Panc1 (cell line): Measurements from ENCODE around the gene SH3PXD2A. TPM values are rescaled to one million over a fixed set of nuclear protein-coding genes. Genes with fewer than 3 reads are reported as not detected.

Experiments
- ATAC-seq: fragments of 200-7000 bp; cut with Tn5 transposase; 2 replicates; pipeline ENCODE4 v1.9.1; 2020; ENCODE audit warnings: mild to moderate bottlenecking, moderate library complexity
- BruUV-seq: library from RNA; stranded (reverse); fragments of 400-500 nt; replicated peaks from 2 replicates; lab custom pipeline; 2021; lab: Mats Ljungman, UMichigan
- CTCF ChIA-PET: fragments of 300-600 bp; sonication (Branson Sonifier 250); formaldehyde crosslinking; loops from one replicate; lab custom pipeline; 2022; ENCODE audit warnings: antibody characterized with exemption; lab: Charles Lee
- POLR2A ChIA-PET: fragments of 300-600 bp; sonication (Branson Sonifier 250); formaldehyde crosslinking; loops from one replicate; lab custom pipeline; 2022; ENCODE audit warnings: antibody characterized with exemption; lab: Charles Lee
- DNase-seq: peaks from one replicate; pipeline ENCODE4 v3.0.0-alpha.2; 2010; ENCODE audit warnings: low read depth, low spot score
- H3K27ac ChIP-seq: 2 replicates; pipeline ENCODE4 v1.5.1; 2011; ENCODE audit warnings: mild to moderate bottlenecking, low read length, inconsistent platforms
- H3K27me3 ChIP-seq: fragments of 200-500 bp; sonication (Bioruptor generic); 2 replicates; pipeline ENCODE4 v1.6.0; 2014; ENCODE audit warnings: low read length, inconsistent platforms; ENCODE audit not compliant: control insufficient read depth, insufficient read depth
- H3K36me3 ChIP-seq: fragments of 200-500 bp; sonication (Bioruptor generic); 2 replicates; pipeline ENCODE4 v1.5.1; 2014; ENCODE audit warnings: inconsistent platforms, mild to moderate bottlenecking, low read length, moderate library complexity; ENCODE audit not compliant: control insufficient read depth, insufficient read depth
- H3K4me1 ChIP-seq: 2 replicates; pipeline ENCODE4 v1.5.1; 2011; ENCODE audit warnings: inconsistent platforms, mild to moderate bottlenecking, low read length, moderate library complexity; ENCODE audit not compliant: control insufficient read depth, insufficient read depth
- H3K4me3 ChIP-seq, 2 experiments: 2 replicates each; pipeline ENCODE4 v1.5.1; 2011 to 2012; ENCODE audit warnings: low read depth in 2 of 2, low read length in 2 of 2, mild to moderate bottlenecking in 2 of 2, inconsistent platforms in 1 of 2, moderate library complexity in 1 of 2
- H3K9me3 ChIP-seq: fragments of 200-500 bp; sonication (Bioruptor generic); 2 replicates; pipeline ENCODE4 v1.5.1; 2014; ENCODE audit warnings: low read depth, mild to moderate bottlenecking, inconsistent platforms, low read length, moderate library complexity; ENCODE audit not compliant: control insufficient read depth, insufficient read depth
- POLR2AphosphoS5 ChIP-seq: IDR thresholded peaks from 2 replicates; pipeline ENCODE4 v1.6.1; 2012; ENCODE audit warnings: mild to moderate bottlenecking, low read depth, low read length, moderate library complexity
- SIN3A ChIP-seq: IDR thresholded peaks from 2 replicates; pipeline ENCODE4 v1.6.1; 2012; ENCODE audit warnings: low read depth, mild to moderate bottlenecking, low read length, moderate library complexity, borderline replicate concordance; ENCODE audit not compliant: insufficient read depth
- TCF7L2 ChIP-seq: IDR thresholded peaks from 2 replicates; pipeline ENCODE4 v1.6.1; 2011; ENCODE audit warnings: mild to moderate bottlenecking, low read depth, low read length, inconsistent platforms
- in situ Hi-C: cut with HindIII; loops from 2 replicates; pipeline ENCODE4 v1.10.0; 2016; ENCODE audit warnings: low sequenced_read_pairs, low pct_unique_long_range_greater_than_20kb
- intact Hi-C: fragments of 100-400 bp; cut with micrococcal nuclease; formaldehyde crosslinking; loops from one replicate; pipeline ENCODE4 v1.10.0; 2022; ENCODE audit not compliant: unreplicated experiment
- total RNA-seq: library from RNA; stranded (reverse); gene quantifications from one replicate; pipeline ENCODE4 v1.2.1, GENCODE V29; 2021; ENCODE audit not compliant: unreplicated experiment
- TF ChIP-seq, protein P1 (sequence below): fragments of 450-650 bp; IDR thresholded peaks from 2 replicates; pipeline ENCODE4 v1.5.1; 2017; ENCODE audit warnings: mild to moderate bottlenecking
- TF ChIP-seq, protein P2 (sequence below), 2 experiments: IDR thresholded peaks; 2 replicates each; pipeline ENCODE4 v1.6.1; 2011 to 2012; ENCODE audit warnings: low read depth in 2 of 2, control low read depth in 1 of 2, low read length in 1 of 2, mild to moderate bottlenecking in 1 of 2, moderate library complexity in 1 of 2; ENCODE audit not compliant: insufficient read depth in 1 of 2

SH3PXD2A gene
- total RNA-seq, 1 experiment from 2014 or later = 5.7 TPM

- Histone ChIP-seq H3K4me3 (no peak overlapping the region), H3K9me3 (no peaks in the 10 kb centered on the region), H3K4me1 (peaks cover 7% of the 10 kb centered on the region), H3K27ac (no peak overlapping the region), H3K36me3 (no peaks in the 10 kb centered on the region), H3K27me3 (no peaks in the 10 kb centered on the region)
- ChIA-PET POLR2A (no interaction called here), CTCF (no interaction called here)
- DNase-seq (no peak), ATAC-seq (no peak)
- no TSS peak for BruUV-seq
- intact Hi-C loops = no loop called here
- in situ Hi-C loops = no loop called here
- TF ChIP-seq SIN3A = no peak
- TF ChIP-seq, protein P1, sequence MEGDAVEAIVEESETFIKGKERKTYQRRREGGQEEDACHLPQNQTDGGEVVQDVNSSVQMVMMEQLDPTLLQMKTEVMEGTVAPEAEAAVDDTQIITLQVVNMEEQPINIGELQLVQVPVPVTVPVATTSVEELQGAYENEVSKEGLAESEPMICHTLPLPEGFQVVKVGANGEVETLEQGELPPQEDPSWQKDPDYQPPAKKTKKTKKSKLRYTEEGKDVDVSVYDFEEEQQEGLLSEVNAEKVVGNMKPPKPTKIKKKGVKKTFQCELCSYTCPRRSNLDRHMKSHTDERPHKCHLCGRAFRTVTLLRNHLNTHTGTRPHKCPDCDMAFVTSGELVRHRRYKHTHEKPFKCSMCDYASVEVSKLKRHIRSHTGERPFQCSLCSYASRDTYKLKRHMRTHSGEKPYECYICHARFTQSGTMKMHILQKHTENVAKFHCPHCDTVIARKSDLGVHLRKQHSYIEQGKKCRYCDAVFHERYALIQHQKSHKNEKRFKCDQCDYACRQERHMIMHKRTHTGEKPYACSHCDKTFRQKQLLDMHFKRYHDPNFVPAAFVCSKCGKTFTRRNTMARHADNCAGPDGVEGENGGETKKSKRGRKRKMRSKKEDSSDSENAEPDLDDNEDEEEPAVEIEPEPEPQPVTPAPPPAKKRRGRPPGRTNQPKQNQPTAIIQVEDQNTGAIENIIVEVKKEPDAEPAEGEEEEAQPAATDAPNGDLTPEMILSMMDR = no peak
- no peak for TF ChIP-seq TCF7L2
- TF ChIP-seq POLR2AphosphoS5 = no peak
- TF ChIP-seq, protein P2, sequence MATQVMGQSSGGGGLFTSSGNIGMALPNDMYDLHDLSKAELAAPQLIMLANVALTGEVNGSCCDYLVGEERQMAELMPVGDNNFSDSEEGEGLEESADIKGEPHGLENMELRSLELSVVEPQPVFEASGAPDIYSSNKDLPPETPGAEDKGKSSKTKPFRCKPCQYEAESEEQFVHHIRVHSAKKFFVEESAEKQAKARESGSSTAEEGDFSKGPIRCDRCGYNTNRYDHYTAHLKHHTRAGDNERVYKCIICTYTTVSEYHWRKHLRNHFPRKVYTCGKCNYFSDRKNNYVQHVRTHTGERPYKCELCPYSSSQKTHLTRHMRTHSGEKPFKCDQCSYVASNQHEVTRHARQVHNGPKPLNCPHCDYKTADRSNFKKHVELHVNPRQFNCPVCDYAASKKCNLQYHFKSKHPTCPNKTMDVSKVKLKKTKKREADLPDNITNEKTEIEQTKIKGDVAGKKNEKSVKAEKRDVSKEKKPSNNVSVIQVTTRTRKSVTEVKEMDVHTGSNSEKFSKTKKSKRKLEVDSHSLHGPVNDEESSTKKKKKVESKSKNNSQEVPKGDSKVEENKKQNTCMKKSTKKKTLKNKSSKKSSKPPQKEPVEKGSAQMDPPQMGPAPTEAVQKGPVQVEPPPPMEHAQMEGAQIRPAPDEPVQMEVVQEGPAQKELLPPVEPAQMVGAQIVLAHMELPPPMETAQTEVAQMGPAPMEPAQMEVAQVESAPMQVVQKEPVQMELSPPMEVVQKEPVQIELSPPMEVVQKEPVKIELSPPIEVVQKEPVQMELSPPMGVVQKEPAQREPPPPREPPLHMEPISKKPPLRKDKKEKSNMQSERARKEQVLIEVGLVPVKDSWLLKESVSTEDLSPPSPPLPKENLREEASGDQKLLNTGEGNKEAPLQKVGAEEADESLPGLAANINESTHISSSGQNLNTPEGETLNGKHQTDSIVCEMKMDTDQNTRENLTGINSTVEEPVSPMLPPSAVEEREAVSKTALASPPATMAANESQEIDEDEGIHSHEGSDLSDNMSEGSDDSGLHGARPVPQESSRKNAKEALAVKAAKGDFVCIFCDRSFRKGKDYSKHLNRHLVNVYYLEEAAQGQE (IDR thresholded peaks at IDR 0.05; ENCODE audit: insufficient read depth in 1 of 2, low read depth in 2 of 2, low read length in 1 of 2) = no peak
These were observed 60.4 kb downstream of the SH3PXD2A start for GRCh38 chr10:103794996-103795395.

GRCh38 chr10:103793920-103794883 is 61.2 kb downstream of the SH3PXD2A start:
- intact Hi-C loops = no loop called here
- ChIA-PET CTCF (interaction anchor here (0.7 kb wide), 1 partner anchor 54 kb away, joined by 4 read pairs; no protein-coding TSS in a partner anchor), POLR2A (no interaction called here)
- no peak for TF ChIP-seq SIN3A
- TF ChIP-seq, protein P1 = no peak
- TF ChIP-seq TCF7L2 = no peak
- TF ChIP-seq, protein P2 (IDR thresholded peaks at IDR 0.05; ENCODE audit: insufficient read depth in 1 of 2, low read depth in 2 of 2, low read length in 1 of 2) = no peak
- TF ChIP-seq POLR2AphosphoS5 = no peak
- Histone ChIP-seq H3K36me3 (no peaks in the 10 kb centered on the region), H3K4me3 (no peak overlapping the region), H3K27me3 (no peaks in the 10 kb centered on the region), H3K9me3 (no peaks in the 10 kb centered on the region), H3K4me1 (peaks cover 7% of the 10 kb centered on the region), H3K27ac (no peak overlapping the region)
- DNase-seq = no peak
- no TSS peak for BruUV-seq
- peak; percentile 71 for ATAC-seq
- in situ Hi-C loops = no loop called here
